Stimulated activated CD4-positive, alpha-beta T cell treated with anti-CD3 and anti-CD28 coated beads, TNF-alpha, amount 100 ng/mL, for 4 hours (primary cell): ENCODE measurements around the gene GAB2.
"Not testable (repeated sequence)": the region's sequence is repeated elsewhere in the genome, so short reads cannot be mapped to it uniquely, and the experiment has no call there.

Experiments used
- DNase-seq, 3 experiments: peaks; one replicate each; pipeline ENCODE4 v3.0.0-alpha.2; 2020; ENCODE audit warnings: low read depth in 3 of 3

GAB2 gene

GRCh38 chr11:78281511-78281910 lies 136.1 kb downstream of the GAB2 start:
- DNase-seq, result no peak

- no peak for DNase-seq
Observed at GRCh38 chr11:78277314-78277994, 140.2 kb downstream of the GAB2 start.

GRCh38 chr11:78276311-78276710 lies 141.3 kb downstream of the GAB2 start:
- no peak for DNase-seq

- DNase-seq, result no peak
Observed at GRCh38 chr11:78274739-78275138, 142.9 kb downstream of the GAB2 start.

GRCh38 chr11:78272625-78273269 lies 144.9 kb downstream of the GAB2 start:
- DNase-seq, result not testable (repeated sequence)

GRCh38 chr11:78271801-78272200 lies 145.8 kb downstream of the GAB2 start:
- DNase-seq, result not testable (repeated sequence)

- DNase-seq, result no peak
Observed at GRCh38 chr11:78270971-78271370, 146.6 kb downstream of the GAB2 start.

- DNase-seq, result no peak
Observed at GRCh38 chr11:78269806-78270205, 147.8 kb downstream of the GAB2 start.

GRCh38 chr11:78268591-78269410 lies 148.8 kb downstream of the GAB2 start:
- no peak for DNase-seq

GRCh38 chr11:78266451-78266850 lies 151.2 kb downstream of the GAB2 start:
- DNase-seq, result no peak

- no peak for DNase-seq
Observed at GRCh38 chr11:78265326-78265725, 152.3 kb downstream of the GAB2 start.

- DNase-seq, result no peak
Observed at GRCh38 chr11:78262691-78263090, 154.9 kb downstream of the GAB2 start.

GRCh38 chr11:78262238-78262637 lies 155.4 kb downstream of the GAB2 start:
- no peak for DNase-seq

GRCh38 chr11:78261828-78262227 lies 155.8 kb downstream of the GAB2 start:
- no peak for DNase-seq

- DNase-seq, result no peak
Observed at GRCh38 chr11:78261367-78261766, 156.3 kb downstream of the GAB2 start.

GRCh38 chr11:78259777-78260487 lies 157.7 kb downstream of the GAB2 start:
- DNase-seq, result no peak

GRCh38 chr11:78257654-78258053 lies 160.0 kb downstream of the GAB2 start:
- no peak for DNase-seq

- no peak for DNase-seq
Observed at GRCh38 chr11:78256962-78257361, 160.7 kb downstream of the GAB2 start.

- DNase-seq, result no peak
Observed at GRCh38 chr11:78255919-78256318, 161.7 kb downstream of the GAB2 start.

GRCh38 chr11:78254268-78254667 lies 163.4 kb downstream of the GAB2 start:
- DNase-seq, result no peak

GRCh38 chr11:78253797-78254196 lies 163.8 kb downstream of the GAB2 start:
- DNase-seq, result no peak
